ENCODE data around the gene FBXO21. TPM values are rescaled to one million over a fixed set of nuclear protein-coding genes. Genes with fewer than 3 reads are reported as not detected.
"Not testable (repeated sequence)": the region's sequence is repeated elsewhere in the genome, so short reads cannot be mapped to it uniquely, and the experiment has no call there.

Gene FBXO21
- total and polyA plus RNA-seq, 2 experiments from 2014 or later: 53.7 to 203 TPM

DNA sequence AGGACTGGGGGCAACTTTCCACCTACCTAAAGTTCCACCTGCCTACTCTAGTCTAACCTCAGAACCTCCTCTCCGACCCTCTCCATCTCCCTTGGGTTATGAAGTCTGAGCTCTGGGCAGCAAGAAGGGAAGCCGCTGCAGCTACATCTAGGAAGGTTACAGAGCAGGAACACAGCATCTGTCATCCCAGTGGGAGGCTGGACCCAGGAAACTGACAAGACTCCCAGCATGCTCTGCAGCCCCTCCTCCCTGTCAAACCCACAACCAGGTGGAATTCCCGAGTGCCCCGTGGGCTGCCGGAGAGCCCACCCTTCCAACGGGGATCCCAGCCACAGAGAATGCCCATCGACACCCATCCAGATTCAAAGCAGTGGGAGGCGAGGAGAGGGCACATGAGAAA is 93.1 kb downstream of the FBXO21 start:
- H3K4me3 ChIP-seq: no peak overlapping the region
- DNase-seq (ENCODE audit: low read depth in 1 of 2, low spot score in 1 of 2): no peak
- peaks cover 4% of the 10 kb centered on the region for H3K4me1 ChIP-seq (ENCODE audit: low read depth)
- H3K27me3 ChIP-seq: peaks cover 20% of the 10 kb centered on the region
- H3K36me3 ChIP-seq: no peaks in the 10 kb centered on the region
- no peak overlapping the region for H3K27ac ChIP-seq
- no peaks in the 10 kb centered on the region for H3K9me3 ChIP-seq (ENCODE audit: low read depth)
- TF ChIP-seq, protein P1, sequence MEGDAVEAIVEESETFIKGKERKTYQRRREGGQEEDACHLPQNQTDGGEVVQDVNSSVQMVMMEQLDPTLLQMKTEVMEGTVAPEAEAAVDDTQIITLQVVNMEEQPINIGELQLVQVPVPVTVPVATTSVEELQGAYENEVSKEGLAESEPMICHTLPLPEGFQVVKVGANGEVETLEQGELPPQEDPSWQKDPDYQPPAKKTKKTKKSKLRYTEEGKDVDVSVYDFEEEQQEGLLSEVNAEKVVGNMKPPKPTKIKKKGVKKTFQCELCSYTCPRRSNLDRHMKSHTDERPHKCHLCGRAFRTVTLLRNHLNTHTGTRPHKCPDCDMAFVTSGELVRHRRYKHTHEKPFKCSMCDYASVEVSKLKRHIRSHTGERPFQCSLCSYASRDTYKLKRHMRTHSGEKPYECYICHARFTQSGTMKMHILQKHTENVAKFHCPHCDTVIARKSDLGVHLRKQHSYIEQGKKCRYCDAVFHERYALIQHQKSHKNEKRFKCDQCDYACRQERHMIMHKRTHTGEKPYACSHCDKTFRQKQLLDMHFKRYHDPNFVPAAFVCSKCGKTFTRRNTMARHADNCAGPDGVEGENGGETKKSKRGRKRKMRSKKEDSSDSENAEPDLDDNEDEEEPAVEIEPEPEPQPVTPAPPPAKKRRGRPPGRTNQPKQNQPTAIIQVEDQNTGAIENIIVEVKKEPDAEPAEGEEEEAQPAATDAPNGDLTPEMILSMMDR (IDR thresholded peaks at IDR 0.05; ENCODE audit: low read depth, low read length): no peak

DNA sequence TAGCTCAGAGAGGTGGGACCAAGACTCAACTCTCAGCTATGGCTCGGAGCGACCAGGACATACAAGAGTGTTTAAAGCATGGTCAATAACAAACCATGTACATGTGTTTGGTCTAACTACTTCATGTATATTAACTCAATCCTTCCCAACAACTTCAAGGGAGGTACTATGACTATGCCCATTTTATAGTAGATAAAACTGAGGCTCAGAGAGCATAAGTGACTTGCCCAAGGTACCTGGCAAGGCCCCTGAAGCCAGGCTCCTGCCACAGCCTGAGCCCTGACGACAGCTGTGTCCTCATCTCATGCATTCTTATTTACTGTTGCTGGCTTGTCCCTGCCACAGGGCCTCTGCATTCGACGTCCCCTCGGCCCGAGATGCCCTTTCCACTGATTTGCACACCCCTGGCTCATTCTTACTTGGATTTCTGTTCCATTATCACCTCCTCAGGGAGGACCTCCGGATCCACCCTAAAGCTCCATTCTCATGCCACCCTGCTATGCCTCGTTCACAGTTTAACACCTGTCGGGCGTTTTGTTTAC is 93.7 kb downstream of the FBXO21 start:
- Histone ChIP-seq H3K36me3 (no peaks in the 10 kb centered on the region), H3K9me3 (ENCODE audit: low read depth) (no peaks in the 10 kb centered on the region), H3K27me3 (peaks cover 20% of the 10 kb centered on the region), H3K4me3 (no peak overlapping the region), H3K4me1 (ENCODE audit: low read depth) (peaks cover 4% of the 10 kb centered on the region), H3K27ac (no peak overlapping the region)
- DNase-seq (ENCODE audit: low read depth in 1 of 2, low spot score in 1 of 2): no peak
- TF ChIP-seq, protein P1 (IDR thresholded peaks at IDR 0.05; ENCODE audit: low read depth, low read length): no peak

DNA sequence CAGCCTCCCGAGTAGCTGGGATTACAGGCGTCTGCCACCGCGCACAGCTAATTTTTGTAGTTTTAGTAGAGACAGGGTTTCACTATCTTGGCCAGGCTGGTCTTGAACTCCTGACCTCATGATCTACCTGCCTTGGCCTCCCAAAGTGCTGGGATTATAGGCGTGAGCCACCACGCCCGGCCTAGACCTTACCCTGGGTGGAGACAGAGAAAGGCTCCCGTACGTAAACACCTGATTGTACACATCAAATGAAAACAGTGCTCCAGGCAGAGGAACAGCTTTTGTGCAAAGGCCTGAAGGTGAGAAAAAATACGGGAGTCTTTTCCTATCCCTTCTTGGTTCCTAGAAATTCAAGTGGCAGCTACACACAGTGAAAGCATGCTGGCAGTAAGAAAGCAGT is 95.1 kb downstream of the FBXO21 start:
- DNase-seq (ENCODE audit: low read depth in 1 of 2, low spot score in 1 of 2); H3K9me3 ChIP-seq (ENCODE audit: low read depth); H3K27ac ChIP-seq; H3K36me3 ChIP-seq; H3K4me3 ChIP-seq: not testable (repeated sequence)
- peaks cover 17% of the 10 kb centered on the region for H3K4me1 ChIP-seq (ENCODE audit: low read depth)
- peaks cover 20% of the 10 kb centered on the region for H3K27me3 ChIP-seq

DNA sequence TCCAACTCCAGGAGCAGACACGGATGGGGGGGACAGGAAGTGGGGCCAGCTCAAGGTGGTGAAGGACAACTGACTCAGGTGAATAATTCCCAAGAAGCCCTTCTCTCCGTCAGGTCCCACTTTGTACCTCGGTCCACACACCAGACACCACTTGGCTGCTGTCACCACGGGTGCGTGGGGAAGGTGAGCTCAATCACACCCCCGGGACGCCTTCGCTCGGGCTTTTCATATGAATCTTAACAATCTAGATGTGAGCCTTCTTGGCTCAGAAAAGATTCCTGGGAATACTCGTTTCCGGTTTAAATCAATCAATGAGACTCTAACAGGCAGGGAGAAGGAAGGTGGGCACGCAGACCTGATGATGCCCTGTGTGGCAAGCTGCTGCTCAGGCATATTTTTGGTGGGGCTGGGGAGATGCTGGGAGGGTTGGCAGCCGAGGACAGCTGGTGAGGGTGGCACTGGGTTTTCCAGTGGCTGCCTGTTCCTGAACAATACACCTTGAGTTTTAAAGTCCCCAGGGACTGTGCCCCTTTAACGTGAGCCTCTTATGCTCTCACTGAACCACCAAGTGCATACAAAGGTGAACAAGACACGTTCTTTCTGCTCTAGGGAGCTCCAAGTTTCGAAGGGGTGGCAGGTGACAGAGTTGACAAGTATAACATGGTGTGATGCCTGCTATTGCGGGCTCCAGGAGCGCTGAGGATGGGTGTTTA is 96.2 kb downstream of the FBXO21 start:
- TF ChIP-seq, protein P1 (IDR thresholded peaks at IDR 0.05; ENCODE audit: low read depth, low read length): no peak
- peaks cover 20% of the 10 kb centered on the region for H3K27me3 ChIP-seq
- no peak overlapping the region for H3K27ac ChIP-seq
- H3K4me3 ChIP-seq: no peak overlapping the region
- H3K9me3 ChIP-seq (ENCODE audit: low read depth): no peaks in the 10 kb centered on the region
- peaks cover 17% of the 10 kb centered on the region for H3K4me1 ChIP-seq (ENCODE audit: low read depth)
- DNase-seq (ENCODE audit: low read depth in 1 of 2, low spot score in 1 of 2): no peak
- H3K36me3 ChIP-seq: no peaks in the 10 kb centered on the region

DNA sequence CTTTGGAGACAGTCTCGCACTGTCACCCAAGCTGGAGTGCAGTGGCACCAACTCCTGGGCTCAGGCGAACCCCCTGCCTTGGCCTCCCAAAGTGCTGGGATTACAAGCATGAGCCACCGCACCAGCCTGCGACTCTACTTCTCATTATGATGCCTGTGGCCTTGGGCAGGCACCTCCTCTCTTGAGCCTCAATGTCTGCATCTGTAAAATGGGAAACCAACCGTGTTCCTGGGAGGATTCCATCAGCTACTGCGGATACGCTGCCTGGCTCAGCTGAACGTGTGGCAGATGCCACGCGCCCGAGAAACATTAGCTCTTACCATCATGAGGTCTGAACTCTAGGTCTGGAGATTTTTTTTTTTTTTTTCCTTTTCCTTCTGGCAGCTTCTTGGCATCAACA is 96.8 kb downstream of the FBXO21 start:
- H3K36me3 ChIP-seq: no peaks in the 10 kb centered on the region
- DNase-seq (ENCODE audit: low read depth in 1 of 2, low spot score in 1 of 2): no peak
- H3K4me3 ChIP-seq: no peak overlapping the region
- H3K27me3 ChIP-seq: peaks cover 13% of the 10 kb centered on the region
- TF ChIP-seq, protein P1 (IDR thresholded peaks at IDR 0.05; ENCODE audit: low read depth, low read length): no peak
- H3K27ac ChIP-seq: no peak overlapping the region
- peaks cover 17% of the 10 kb centered on the region for H3K4me1 ChIP-seq (ENCODE audit: low read depth)
- H3K9me3 ChIP-seq (ENCODE audit: low read depth): no peaks in the 10 kb centered on the region

DNA sequence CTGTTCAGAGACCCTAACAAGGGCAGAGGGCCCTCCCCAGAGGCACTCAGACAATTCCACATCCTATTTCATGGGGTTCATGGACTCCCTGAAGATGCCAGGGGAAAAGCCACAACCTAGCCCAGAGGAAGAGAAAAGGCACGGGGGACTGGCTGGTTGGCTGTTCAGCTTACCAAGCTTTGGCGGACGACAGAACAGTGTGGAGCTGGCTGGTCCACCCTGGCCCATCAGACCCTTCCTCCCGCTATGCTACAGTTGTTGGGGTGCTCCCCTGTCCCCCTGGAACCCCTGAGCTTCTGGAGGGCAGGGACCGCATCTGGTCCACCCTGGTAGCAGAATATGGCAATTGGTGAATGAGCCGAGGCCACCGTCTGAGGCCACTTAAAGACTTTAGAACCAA is 97.4 kb downstream of the FBXO21 start:
- H3K4me1 ChIP-seq (ENCODE audit: low read depth): peaks cover 17% of the 10 kb centered on the region
- no peak for DNase-seq (ENCODE audit: low read depth in 1 of 2, low spot score in 1 of 2)
- TF ChIP-seq, protein P1 (IDR thresholded peaks at IDR 0.05; ENCODE audit: low read depth, low read length): no peak
- no peaks in the 10 kb centered on the region for H3K36me3 ChIP-seq
- H3K27ac ChIP-seq: no peak overlapping the region
- no peaks in the 10 kb centered on the region for H3K9me3 ChIP-seq (ENCODE audit: low read depth)
- H3K27me3 ChIP-seq: peaks cover 8% of the 10 kb centered on the region
- no peak overlapping the region for H3K4me3 ChIP-seq
